Measurements from ENCODE around the gene ADAM12.

Gene ADAM12

GRCh38 chr10:126081841-126082466, 306.3 kb downstream of the ADAM12 start:
- Histone ChIP-seq H3K9me3 (ENCODE audit: control insufficient read depth in 1 of 2, low read length in 2 of 2) (no peaks in the 10 kb centered on the region), H3K9ac (ENCODE audit: low read depth in 1 of 2, low read length in 2 of 2) (no peak overlapping the region), H3K27ac (ENCODE audit: low read depth, low read length) (no peak overlapping the region)

GRCh38 chr10:126080879-126081411, 307.3 kb downstream of the ADAM12 start:
- H3K9ac ChIP-seq (ENCODE audit: low read depth in 1 of 2, low read length in 2 of 2), result no peak overlapping the region
- no peaks in the 10 kb centered on the region for H3K27me3 ChIP-seq (ENCODE audit: control insufficient read depth in 1 of 2, insufficient read depth in 2 of 2, low read length in 2 of 2)
- no peaks in the 10 kb centered on the region for H3K9me3 ChIP-seq (ENCODE audit: control insufficient read depth in 1 of 2, low read length in 2 of 2)
- no peaks in the 10 kb centered on the region for H3K36me3 ChIP-seq (ENCODE audit: control insufficient read depth in 1 of 2, insufficient read depth in 2 of 2, low read length in 2 of 2)
- H3K4me1 ChIP-seq (ENCODE audit: control insufficient read depth in 1 of 2, insufficient read depth in 2 of 2, low read length in 2 of 2), result no peaks in the 10 kb centered on the region
- no peak overlapping the region for H3K27ac ChIP-seq (ENCODE audit: low read depth, low read length)
- no peak overlapping the region for H3K4me3 ChIP-seq (ENCODE audit: low read depth in 1 of 2, low read length in 2 of 2)

More at GRCh38 chr10:126081841-126082466, 306.3 kb downstream of the ADAM12 start:
- H3K4me1 ChIP-seq (ENCODE audit: control insufficient read depth in 1 of 2, insufficient read depth in 2 of 2, low read length in 2 of 2), result no peaks in the 10 kb centered on the region
- no peak overlapping the region for H3K4me3 ChIP-seq (ENCODE audit: low read depth in 1 of 2, low read length in 2 of 2)
- no peaks in the 10 kb centered on the region for H3K27me3 ChIP-seq (ENCODE audit: control insufficient read depth in 1 of 2, insufficient read depth in 2 of 2, low read length in 2 of 2)
- H3K36me3 ChIP-seq (ENCODE audit: control insufficient read depth in 1 of 2, insufficient read depth in 2 of 2, low read length in 2 of 2), result no peaks in the 10 kb centered on the region

GRCh38 chr10:126080291-126080825, 307.9 kb downstream of the ADAM12 start:
- H3K36me3 ChIP-seq (ENCODE audit: control insufficient read depth in 1 of 2, insufficient read depth in 2 of 2, low read length in 2 of 2), result no peaks in the 10 kb centered on the region
- no peaks in the 10 kb centered on the region for H3K9me3 ChIP-seq (ENCODE audit: control insufficient read depth in 1 of 2, low read length in 2 of 2)
- H3K27ac ChIP-seq (ENCODE audit: low read depth, low read length), result no peak overlapping the region
- no peak overlapping the region for H3K9ac ChIP-seq (ENCODE audit: low read depth in 1 of 2, low read length in 2 of 2)
- no peaks in the 10 kb centered on the region for H3K4me1 ChIP-seq (ENCODE audit: control insufficient read depth in 1 of 2, insufficient read depth in 2 of 2, low read length in 2 of 2)
- H3K27me3 ChIP-seq (ENCODE audit: control insufficient read depth in 1 of 2, insufficient read depth in 2 of 2, low read length in 2 of 2), result no peaks in the 10 kb centered on the region
- no peak overlapping the region for H3K4me3 ChIP-seq (ENCODE audit: low read depth in 1 of 2, low read length in 2 of 2)

GRCh38 chr10:126075009-126075408, 313.3 kb downstream of the ADAM12 start:
- Histone ChIP-seq H3K9ac (ENCODE audit: low read depth in 1 of 2, low read length in 2 of 2) (no peak overlapping the region), H3K4me1 (ENCODE audit: control insufficient read depth in 1 of 2, insufficient read depth in 2 of 2, low read length in 2 of 2) (no peaks in the 10 kb centered on the region), H3K27me3 (ENCODE audit: control insufficient read depth in 1 of 2, insufficient read depth in 2 of 2, low read length in 2 of 2) (peaks cover 0 to 4% of the 10 kb centered on the region in 2 donors), H3K27ac (ENCODE audit: low read depth, low read length) (no peak overlapping the region), H3K9me3 (ENCODE audit: control insufficient read depth in 1 of 2, low read length in 2 of 2) (no peaks in the 10 kb centered on the region), H3K36me3 (ENCODE audit: control insufficient read depth in 1 of 2, insufficient read depth in 2 of 2, low read length in 2 of 2) (no peaks in the 10 kb centered on the region), H3K4me3 (ENCODE audit: low read depth in 1 of 2, low read length in 2 of 2) (no peak overlapping the region)

- H3K9ac ChIP-seq (ENCODE audit: low read depth in 1 of 2, low read length in 2 of 2), result no peak overlapping the region
- H3K9me3 ChIP-seq (ENCODE audit: control insufficient read depth in 1 of 2, low read length in 2 of 2), result no peaks in the 10 kb centered on the region
Measured at GRCh38 chr10:126074291-126074690, 314.0 kb downstream of the ADAM12 start.

GRCh38 chr10:126073606-126074005, 314.7 kb downstream of the ADAM12 start:
- H3K27me3 ChIP-seq (ENCODE audit: control insufficient read depth in 1 of 2, insufficient read depth in 2 of 2, low read length in 2 of 2), result peaks cover 0 to 4% of the 10 kb centered on the region in 2 donors
- H3K9ac ChIP-seq (ENCODE audit: low read depth in 1 of 2, low read length in 2 of 2), result no peak overlapping the region
- H3K4me1 ChIP-seq (ENCODE audit: control insufficient read depth in 1 of 2, insufficient read depth in 2 of 2, low read length in 2 of 2), result no peaks in the 10 kb centered on the region
- no peak overlapping the region for H3K4me3 ChIP-seq (ENCODE audit: low read depth in 1 of 2, low read length in 2 of 2)
- H3K9me3 ChIP-seq (ENCODE audit: control insufficient read depth in 1 of 2, low read length in 2 of 2), result no peaks in the 10 kb centered on the region
- no peaks in the 10 kb centered on the region for H3K36me3 ChIP-seq (ENCODE audit: control insufficient read depth in 1 of 2, insufficient read depth in 2 of 2, low read length in 2 of 2)
- no peak overlapping the region for H3K27ac ChIP-seq (ENCODE audit: low read depth, low read length)

More at GRCh38 chr10:126074291-126074690, 314.0 kb downstream of the ADAM12 start:
- H3K4me1 ChIP-seq (ENCODE audit: control insufficient read depth in 1 of 2, insufficient read depth in 2 of 2, low read length in 2 of 2), result no peaks in the 10 kb centered on the region
- H3K36me3 ChIP-seq (ENCODE audit: control insufficient read depth in 1 of 2, insufficient read depth in 2 of 2, low read length in 2 of 2), result no peaks in the 10 kb centered on the region
- H3K27ac ChIP-seq (ENCODE audit: low read depth, low read length), result no peak overlapping the region
- H3K27me3 ChIP-seq (ENCODE audit: control insufficient read depth in 1 of 2, insufficient read depth in 2 of 2, low read length in 2 of 2), result peaks cover 0 to 4% of the 10 kb centered on the region in 2 donors
- H3K4me3 ChIP-seq (ENCODE audit: low read depth in 1 of 2, low read length in 2 of 2), result no peak overlapping the region

- H3K36me3 ChIP-seq (ENCODE audit: control insufficient read depth in 1 of 2, insufficient read depth in 2 of 2, low read length in 2 of 2), result no peaks in the 10 kb centered on the region
- peaks cover 0 to 4% of the 10 kb centered on the region in 2 donors for H3K27me3 ChIP-seq (ENCODE audit: control insufficient read depth in 1 of 2, insufficient read depth in 2 of 2, low read length in 2 of 2)
- H3K9ac ChIP-seq (ENCODE audit: low read depth in 1 of 2, low read length in 2 of 2), result no peak overlapping the region
- no peak overlapping the region for H3K27ac ChIP-seq (ENCODE audit: low read depth, low read length)
- no peaks in the 10 kb centered on the region for H3K9me3 ChIP-seq (ENCODE audit: control insufficient read depth in 1 of 2, low read length in 2 of 2)
- no peak overlapping the region for H3K4me3 ChIP-seq (ENCODE audit: low read depth in 1 of 2, low read length in 2 of 2)
- H3K4me1 ChIP-seq (ENCODE audit: control insufficient read depth in 1 of 2, insufficient read depth in 2 of 2, low read length in 2 of 2), result no peaks in the 10 kb centered on the region
Measured at GRCh38 chr10:126072622-126073021, 315.7 kb downstream of the ADAM12 start.

- Histone ChIP-seq H3K27me3 (ENCODE audit: control insufficient read depth in 1 of 2, insufficient read depth in 2 of 2, low read length in 2 of 2) (peaks cover 0 to 4% of the 10 kb centered on the region in 2 donors), H3K9ac (ENCODE audit: low read depth in 1 of 2, low read length in 2 of 2) (no peak overlapping the region), H3K36me3 (ENCODE audit: control insufficient read depth in 1 of 2, insufficient read depth in 2 of 2, low read length in 2 of 2) (no peaks in the 10 kb centered on the region)
Measured at GRCh38 chr10:126070476-126071215, 317.6 kb downstream of the ADAM12 start.

GRCh38 chr10:126068322-126068721, 320.0 kb downstream of the ADAM12 start:
- Histone ChIP-seq H3K9me3 (ENCODE audit: control insufficient read depth in 1 of 2, low read length in 2 of 2) (no peaks in the 10 kb centered on the region), H3K36me3 (ENCODE audit: control insufficient read depth in 1 of 2, insufficient read depth in 2 of 2, low read length in 2 of 2) (no peaks in the 10 kb centered on the region), H3K4me3 (ENCODE audit: low read depth in 1 of 2, low read length in 2 of 2) (no peak overlapping the region), H3K4me1 (ENCODE audit: control insufficient read depth in 1 of 2, insufficient read depth in 2 of 2, low read length in 2 of 2) (no peaks in the 10 kb centered on the region), H3K27ac (ENCODE audit: low read depth, low read length) (no peak overlapping the region), H3K27me3 (ENCODE audit: control insufficient read depth in 1 of 2, insufficient read depth in 2 of 2, low read length in 2 of 2) (peaks cover 0 to 6% of the 10 kb centered on the region in 2 donors), H3K9ac (ENCODE audit: low read depth in 1 of 2, low read length in 2 of 2) (no peak overlapping the region)

More at GRCh38 chr10:126070476-126071215, 317.6 kb downstream of the ADAM12 start:
- no peaks in the 10 kb centered on the region for H3K9me3 ChIP-seq (ENCODE audit: control insufficient read depth in 1 of 2, low read length in 2 of 2)
- H3K4me3 ChIP-seq (ENCODE audit: low read depth in 1 of 2, low read length in 2 of 2), result no peak overlapping the region
- H3K27ac ChIP-seq (ENCODE audit: low read depth, low read length), result no peak overlapping the region
- no peaks in the 10 kb centered on the region for H3K4me1 ChIP-seq (ENCODE audit: control insufficient read depth in 1 of 2, insufficient read depth in 2 of 2, low read length in 2 of 2)

GRCh38 chr10:126066456-126066855, 321.8 kb downstream of the ADAM12 start:
- H3K4me1 ChIP-seq (ENCODE audit: control insufficient read depth in 1 of 2, insufficient read depth in 2 of 2, low read length in 2 of 2), result no peaks in the 10 kb centered on the region

More at GRCh38 chr10:126066456-126066855, 321.8 kb downstream of the ADAM12 start:
- H3K9me3 ChIP-seq (ENCODE audit: control insufficient read depth in 1 of 2, low read length in 2 of 2), result no peaks in the 10 kb centered on the region
- no peaks in the 10 kb centered on the region for H3K36me3 ChIP-seq (ENCODE audit: control insufficient read depth in 1 of 2, insufficient read depth in 2 of 2, low read length in 2 of 2)
- H3K9ac ChIP-seq (ENCODE audit: low read depth in 1 of 2, low read length in 2 of 2), result no peak overlapping the region
- no peak overlapping the region for H3K4me3 ChIP-seq (ENCODE audit: low read depth in 1 of 2, low read length in 2 of 2)
- peaks cover 0 to 3% of the 10 kb centered on the region in 2 donors for H3K27me3 ChIP-seq (ENCODE audit: control insufficient read depth in 1 of 2, insufficient read depth in 2 of 2, low read length in 2 of 2)
- H3K27ac ChIP-seq (ENCODE audit: low read depth, low read length), result no peak overlapping the region
